Fibroblast of skin of abdomen (primary cell): ENCODE data around the gene SFR1.
A peak's percentile ranks its signal among the peaks of the same experiment; 100 is the strongest.
"Not testable (repeated sequence)": the region's sequence is repeated elsewhere in the genome, so short reads cannot be mapped to it uniquely, and the experiment has no call there.

ENCODE experiments used
- DNase-seq: peaks from one replicate; pipeline ENCODE4 v3.0.0-alpha.2; 2013

SFR1 gene

DNA sequence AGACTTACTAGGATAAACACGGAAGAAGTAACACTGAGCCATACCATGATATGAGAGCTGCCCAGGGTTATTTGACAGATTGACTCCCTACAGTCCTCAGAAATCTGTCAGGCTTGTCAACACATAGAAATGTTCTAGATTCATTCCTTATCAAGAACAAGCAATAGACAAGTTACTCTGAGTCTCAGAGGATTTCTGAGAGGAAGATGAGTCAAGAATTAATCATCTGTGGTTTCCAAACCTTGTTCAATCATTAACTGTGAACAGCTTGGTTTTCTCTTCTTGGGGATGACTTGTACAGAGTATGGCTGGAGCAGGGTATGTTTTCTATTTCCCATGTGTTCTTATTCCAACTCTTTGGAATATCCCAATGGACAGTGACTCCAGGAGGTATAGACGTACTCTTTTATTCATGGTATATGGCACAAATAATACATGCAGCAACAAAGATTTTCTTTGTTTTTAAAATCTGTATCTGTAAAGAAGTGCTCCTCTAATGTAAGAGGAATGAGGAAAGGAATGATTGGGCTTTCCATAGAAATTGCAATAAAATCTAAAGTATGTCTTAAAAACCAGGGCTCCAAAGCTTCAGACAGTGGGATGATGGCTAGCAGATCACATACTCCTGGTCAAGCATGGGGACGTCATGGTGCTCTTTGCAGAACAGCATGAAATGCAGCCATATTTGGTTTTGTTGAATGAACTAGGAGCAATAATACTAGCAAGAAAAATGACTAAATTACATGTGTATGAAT is 11.9 kb upstream of the SFR1 start:
- peak; percentile 95 for DNase-seq

DNA sequence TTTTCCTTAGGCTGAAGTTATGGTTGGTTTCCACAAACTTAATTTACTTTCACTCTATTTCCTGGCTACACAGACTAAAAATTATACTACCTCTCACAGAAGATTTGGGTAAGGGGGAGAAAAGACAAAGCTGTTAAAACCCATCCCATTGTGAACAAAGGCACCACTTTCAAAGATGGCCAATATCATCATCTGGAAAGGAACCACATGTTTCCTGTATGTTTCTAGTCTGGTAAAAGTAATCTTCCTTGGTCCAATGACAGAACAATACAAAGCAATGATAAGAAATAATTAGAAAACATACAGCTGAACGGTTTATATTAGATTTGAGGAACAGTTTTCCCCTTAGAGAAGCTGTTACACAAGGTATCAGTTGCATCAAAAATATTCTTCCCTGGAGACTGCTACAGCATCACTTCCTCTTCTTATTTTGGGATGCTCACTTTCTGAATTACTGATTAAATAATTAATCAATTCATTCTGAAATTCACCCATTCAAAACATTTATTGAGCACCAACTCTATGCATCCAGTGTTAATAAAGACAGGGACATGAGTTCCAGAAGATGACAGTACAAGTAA is 8.5 kb upstream of the SFR1 start:
- no peak for DNase-seq

DNA sequence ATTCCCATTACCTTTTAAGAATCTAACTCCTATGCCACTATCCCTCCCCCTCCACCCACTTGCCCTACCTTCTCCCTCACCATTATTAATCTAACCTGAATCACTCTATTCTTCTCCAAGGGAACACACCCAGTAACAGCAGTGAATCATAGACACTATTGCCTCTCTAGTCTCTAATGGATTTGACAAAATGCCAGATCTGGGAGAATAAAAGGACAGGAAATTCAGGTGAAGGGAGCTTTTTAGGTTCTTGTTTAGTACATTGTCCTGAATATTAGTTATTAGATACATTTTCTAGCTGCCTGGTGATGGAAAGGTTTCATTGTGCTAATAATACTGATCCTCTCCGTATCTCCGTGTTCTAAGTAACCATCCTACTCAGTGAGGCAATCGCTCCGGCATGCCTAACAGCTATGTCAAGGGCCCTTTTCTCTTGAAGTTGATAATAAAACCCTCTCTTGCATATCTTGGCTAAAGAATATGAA is 4.1 kb upstream of the SFR1 start:
- DNase-seq, result peak; percentile 26

DNA sequence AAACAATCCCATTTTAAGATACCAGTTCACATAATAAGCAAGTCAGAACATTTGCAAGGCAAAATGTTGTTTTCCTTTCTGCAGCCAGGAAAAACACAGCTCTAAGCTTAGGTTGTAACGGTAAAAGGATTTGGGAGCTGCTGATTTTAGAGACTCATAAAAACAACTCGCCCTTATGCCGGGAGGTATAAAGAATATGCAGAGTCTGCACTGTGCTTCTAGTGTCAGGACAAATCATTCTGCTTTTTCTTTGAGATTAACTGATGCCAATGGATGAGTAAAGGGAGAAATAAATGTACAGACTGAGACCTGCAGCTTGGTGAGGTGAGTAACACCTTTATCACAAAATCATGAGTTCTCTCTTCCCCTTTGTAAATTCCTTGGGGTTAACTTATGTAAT is 2.0 kb upstream of the SFR1 start:
- DNase-seq, result no peak

DNA sequence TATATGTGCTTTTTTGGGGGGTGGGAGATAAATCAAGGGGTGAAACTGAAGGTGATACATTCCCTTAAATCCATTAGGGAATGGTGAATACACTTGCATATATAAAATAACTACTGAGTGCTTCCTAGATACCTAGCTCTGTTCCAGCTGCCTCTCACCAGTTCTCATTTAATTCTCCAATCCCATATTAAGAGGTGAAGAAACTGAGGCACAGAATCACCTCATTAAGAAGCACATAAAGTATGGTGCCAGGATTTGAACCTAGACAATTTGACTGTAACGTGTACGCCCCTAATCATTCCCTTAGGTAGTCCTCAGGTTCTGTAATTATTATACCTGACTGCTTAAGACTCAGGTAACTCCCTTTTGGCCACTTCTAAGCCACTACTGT is 1.5 kb upstream of the SFR1 start:
- no peak for DNase-seq

DNA sequence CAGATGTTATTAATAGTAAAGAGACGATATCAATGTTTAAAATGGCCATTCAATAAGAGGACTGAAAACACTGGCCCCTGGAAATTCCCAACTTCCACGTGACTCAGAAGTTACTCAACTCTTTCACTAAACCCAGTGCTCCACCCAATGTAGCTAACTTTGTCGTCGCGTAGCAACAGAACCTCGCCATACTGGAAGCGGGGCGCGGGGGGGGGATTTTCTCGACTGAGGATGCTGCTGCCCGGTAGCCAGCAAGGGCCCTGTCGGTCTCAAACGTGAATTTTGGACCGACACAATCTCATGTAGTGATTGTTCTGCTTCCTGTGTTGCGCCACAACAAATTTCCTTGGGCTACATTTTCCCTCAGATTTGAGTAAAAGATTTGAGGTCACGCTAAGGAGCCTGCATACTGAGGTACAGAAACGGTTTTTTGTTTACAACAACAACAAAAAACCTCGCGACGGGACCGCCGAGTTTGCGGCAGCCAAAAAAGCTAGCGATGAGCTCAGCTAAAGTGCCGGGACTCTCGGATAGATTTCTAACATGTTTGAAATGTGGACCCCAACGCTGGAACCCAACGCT is 977 bp upstream of the SFR1 start:
- peak; percentile 94 for DNase-seq

DNA sequence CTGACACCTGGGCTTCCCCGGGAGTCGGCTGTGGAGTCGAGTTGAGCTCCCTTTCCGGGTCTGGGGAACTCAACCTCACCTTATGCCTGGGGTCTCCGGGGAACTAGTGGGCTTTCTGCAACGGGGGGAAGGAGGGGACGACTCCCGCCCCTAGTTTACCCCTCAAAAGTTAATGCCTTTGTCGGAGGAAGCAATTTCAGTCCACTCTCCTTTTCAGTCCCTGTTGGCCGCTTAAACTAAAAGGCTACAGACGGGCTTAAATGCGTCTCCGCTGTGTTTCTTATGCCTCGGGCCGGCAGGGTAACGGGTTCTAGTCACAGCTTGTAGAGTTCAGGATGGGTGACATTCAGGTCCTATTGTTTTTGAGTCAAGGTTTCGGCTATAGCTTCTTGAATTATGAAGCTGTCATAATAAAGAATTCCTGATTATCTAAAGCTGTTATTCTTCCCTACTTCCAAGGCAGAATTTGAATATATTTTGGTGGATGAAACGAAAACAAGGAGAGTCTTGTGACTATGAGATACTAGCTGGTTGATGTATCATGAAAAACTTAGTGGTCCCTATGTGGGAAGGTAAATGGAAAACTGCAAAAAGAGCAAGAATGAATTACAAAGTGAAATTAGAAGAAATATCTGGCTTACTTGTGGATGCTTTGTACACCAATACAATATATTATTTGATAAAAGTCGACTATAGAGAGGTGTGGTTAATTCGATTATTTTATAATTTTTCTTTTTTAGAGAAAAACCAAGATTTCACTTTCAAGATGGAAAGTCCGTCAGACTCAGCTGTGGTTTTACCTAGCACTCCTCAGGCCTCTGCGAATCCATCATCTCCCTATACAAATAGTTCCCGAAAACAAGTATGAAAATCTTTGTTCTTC is 495 bp downstream of the SFR1 start:
- DNase-seq, result no peak

DNA sequence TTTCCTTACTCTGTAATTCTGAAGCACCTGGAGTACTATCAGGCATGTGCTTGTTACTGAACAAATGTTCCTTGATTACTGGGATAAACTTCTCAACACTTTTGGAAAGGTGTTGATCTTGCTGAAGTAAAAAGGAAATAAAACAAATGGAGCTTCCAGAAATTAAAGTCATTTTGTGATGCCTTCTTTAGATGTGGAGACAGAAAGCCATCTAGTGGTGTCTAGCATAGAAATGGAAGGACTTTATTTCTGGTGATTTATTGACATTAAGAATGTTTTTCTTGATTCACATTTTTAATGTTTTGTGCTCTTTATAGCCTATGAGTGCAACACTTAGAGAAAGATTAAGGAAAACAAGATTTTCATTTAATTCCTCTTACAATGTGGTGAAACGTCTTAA is 1.4 kb downstream of the SFR1 start:
- no peak for DNase-seq

DNA sequence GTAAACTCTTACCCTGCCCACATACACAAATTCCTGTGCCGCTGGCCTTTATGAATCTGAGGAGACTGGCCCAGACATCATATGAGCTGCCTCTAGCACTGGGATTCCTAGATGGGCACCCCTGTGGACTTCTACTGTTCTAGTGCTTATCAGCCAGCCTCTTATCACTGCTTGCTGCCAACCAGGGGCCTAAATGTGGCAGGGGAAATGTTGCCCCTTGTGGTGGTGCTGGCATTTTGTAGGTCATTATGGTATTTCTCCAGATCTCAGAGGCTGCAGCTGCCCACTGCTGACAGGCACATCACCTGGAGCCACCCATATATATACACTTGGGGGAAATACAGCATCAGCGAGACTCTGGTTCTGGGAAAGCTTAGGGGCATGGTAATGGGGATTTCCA is 5.4 kb downstream of the SFR1 start:
- no peak for DNase-seq

DNA sequence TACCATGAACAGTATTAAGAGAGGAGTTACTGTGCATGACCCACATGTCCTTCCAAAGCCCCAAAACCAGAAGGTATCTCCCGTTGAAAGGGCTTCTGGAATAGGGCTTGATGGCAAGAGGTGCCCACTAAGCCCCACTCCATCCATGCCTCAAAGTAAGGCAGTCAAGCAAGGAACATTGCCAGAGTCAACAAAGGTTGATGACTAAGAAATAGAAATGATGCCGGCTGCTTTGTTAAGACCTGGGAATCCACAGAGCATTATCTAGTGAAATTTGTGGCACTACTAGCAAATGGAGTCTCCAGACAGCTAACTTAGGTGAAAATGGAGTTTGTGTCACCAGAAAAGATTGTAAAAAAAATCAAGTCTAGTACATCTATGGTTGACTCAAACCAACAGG is 6.2 kb downstream of the SFR1 start:
- DNase-seq, result no peak

DNA sequence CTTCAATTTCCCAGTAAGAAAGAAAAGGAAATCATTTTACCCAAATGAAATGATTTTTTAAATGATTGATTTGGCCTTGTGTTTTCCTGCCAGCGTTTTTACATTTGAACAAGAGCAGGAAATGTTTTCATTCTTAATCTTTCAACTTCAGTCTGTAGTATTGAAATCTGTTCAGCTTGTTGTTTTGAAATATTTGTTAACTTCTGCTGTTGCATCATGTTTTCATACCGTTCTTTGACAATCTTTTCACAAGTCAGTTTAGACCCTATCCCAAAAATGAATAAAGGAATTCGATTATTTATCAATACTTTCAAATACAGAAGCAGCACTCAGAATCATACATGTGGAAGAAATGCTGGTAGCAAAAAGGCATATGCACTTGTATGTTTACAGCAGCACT is 8.1 kb downstream of the SFR1 start:
- no peak for DNase-seq

DNA sequence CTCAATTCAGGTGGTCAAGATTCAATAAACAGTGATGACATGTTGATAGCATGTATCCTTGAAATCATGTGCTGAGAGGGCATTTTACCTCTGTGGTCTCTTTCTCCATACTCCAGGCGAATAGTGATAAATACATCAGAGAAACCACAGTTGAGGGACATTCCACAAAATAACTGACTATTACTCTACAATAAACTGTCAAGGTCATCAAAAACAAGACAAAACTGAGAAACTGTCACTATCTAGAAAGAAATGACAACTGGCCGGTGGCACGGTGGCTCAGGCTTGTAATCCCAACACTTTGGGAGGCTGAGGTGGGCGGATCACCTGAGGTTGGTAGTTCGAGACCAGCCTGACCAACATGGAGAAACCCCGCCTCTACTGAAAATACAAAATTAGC is 16.2 kb downstream of the SFR1 start:
- DNase-seq, result no peak

DNA sequence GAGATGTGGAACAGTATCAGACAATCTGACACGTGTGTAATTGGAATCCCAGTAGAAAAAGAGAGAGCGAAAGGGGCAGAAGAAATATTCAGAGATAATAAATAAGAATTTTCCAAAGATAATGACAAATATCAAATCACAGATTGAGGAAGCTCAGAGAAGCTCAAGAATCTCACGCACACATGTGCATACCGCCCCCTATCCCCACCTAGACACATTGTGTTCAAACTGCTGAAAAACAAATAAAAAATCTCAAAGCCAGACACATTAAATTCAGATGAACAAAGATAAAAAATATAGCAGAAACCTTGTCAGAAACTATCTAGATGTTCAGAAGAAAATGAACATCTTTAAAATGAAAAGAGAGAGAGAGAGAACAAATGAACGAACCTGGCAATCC is 17.2 kb downstream of the SFR1 start:
- no peak for DNase-seq

DNA sequence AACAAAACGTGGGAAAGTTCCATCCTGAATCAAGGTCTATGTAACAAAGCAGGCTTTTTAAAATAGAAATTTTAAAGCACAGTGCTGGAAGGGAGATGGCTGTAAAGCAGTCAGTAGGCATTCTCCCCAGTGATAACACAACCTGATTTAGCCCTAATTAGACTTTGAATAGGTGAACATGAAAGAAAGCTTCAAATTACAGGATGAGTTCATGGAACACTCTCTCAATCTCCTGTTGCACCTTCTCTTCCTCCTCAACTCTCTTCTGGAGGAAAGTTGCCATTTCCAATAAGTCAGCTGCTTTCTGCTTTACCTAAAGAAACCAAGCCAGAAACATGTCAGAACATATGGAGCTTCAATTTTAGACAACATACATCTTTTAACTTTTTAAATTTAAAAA is 20.1 kb downstream of the SFR1 start:
- DNase-seq, result no peak

DNA sequence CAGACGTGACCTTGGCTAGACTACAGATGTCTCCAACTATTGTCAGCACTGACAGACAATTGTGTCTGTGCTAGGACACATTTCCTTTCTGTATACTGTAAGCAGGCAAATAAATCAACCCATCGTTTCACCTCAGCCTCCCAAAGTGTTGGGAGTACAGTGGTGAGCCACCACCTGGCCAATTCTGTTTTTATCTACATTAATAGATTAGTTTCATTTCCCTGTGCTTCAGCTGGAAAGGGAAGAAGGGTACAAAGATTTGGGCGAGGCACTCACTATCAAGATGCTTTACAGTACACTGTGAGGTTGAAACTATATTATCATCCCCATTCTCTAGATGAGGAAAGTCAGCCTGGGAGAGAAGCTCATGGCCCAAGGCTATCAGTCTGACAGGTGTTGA is 21.9 kb downstream of the SFR1 start:
- no peak for DNase-seq

DNA sequence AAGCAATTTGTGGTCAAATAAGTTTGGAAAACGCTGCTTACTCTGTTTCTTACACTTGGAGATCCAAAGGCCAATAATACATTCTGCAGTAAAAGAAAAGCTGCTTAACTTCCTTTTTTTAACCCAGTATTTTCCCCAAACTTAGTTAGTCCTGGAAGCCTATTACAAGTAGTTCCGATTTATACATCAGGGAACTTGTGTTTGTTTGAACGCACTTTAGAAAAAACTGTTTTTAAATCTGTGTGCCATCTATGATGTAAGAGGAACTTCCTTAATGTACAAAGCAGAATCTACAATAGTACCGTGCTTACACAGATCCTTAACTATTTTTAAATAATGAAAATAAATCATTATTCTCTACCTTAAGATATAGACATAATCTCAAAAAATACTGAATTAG is 23.0 kb downstream of the SFR1 start:
- DNase-seq, result no peak

DNA sequence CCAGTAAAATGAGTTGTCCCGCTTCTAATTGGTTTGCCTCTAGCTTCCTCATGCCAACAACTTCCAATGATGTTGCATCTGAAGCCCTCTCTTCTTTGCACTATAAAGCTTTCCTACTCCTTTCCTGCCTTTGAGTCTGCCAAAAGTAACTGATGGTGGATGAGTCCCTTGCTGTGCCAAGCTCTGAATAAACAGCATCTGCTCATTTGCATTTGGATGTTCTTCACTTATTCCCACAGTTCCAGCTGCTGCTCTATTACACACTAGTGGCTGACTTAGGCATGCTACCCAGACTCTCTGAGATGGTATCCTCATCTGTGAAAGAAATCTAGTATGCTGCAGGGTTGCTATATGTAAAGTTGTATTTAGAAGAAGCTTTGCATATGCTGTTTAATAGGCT is 24.9 kb downstream of the SFR1 start:
- DNase-seq, result no peak

DNA sequence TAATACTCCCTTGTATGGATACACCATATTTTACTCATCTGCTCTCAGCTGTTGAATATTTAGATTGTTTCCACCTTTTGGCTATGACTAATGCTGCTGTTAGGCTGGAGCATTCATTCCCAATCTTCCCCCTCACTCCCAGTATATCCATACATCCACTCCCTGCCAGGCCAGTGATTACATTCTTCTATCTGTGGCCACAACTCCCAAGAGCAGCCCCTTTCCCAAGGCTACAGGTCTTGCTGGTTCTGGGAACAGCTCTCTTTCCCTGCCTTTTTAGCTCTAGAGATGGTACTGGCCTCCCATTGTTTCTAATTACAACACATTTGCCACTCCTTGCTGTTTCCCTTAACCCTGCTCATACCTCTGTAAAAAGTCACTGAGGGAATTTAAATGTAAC is 28.2 kb downstream of the SFR1 start:
- peak; percentile 49 for DNase-seq

DNA sequence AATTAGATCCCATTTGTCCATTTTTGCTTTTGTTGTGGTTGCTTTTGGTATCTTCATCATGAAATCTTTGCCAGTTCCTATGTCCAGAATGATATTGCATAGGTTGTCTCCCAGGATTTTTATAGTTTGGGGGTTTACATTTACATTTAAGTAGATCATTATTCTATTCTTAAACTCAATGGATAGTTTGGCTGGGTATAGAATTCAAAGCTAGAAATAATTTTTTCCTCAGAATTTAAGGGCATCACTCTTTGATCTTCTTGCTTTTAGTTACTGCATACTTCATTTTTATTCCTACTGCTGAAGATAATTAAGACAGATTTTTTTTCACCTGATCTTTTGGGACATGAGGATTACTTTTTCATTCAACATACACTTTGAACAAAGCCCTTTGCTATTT is 29.8 kb downstream of the SFR1 start:
- no peak for DNase-seq

DNA sequence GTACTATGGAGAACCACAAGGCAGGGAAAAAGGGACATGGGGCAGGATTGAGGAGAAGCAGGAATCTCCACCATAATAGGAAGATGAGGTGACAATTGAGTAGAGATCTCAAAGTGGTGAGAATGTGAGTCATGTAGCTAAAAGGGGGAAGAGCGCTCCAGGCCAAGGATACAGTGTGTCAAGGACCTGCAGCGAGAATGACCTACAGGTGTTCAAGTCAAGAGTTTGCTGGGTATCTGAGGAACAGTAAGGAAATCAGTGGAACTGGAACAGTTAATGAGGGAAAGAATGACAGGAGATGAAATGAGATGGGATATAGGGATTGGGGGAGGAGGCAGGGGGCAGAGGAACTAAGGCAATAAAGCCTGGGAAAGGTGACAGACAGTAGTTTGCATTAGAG is 33.6 kb downstream of the SFR1 start:
- no peak for DNase-seq

DNA sequence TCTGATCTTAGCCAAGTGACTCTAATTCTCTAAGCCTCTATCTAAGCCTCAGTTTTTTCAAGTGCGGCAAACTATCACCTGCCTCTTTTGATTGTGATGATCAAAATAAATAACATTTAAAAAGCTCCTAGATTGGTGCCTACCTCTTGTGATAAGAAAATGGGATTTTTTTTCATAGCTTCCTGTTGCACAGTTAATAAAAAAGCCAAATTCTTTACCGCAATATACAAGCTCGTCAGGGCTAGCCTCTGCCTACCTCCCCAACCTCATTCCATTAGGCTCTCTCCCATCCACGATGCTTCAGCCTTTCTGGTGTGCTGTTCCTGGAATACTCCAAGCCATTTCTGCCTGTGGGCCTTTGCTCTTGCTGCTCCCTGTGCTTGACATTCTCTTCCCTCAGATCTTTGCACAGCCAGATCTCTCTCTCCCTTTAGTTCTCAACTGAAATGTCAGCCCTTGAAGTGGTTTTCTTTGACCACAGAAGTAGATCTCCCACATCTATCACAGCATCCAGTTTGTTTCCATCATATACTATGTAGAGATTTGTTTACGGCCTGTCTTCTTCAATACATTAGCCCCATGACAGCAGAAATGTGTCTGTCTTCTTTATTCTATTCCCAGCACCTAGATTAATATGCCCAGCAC is 48.8 kb downstream of the SFR1 start:
- DNase-seq, result no peak

DNA sequence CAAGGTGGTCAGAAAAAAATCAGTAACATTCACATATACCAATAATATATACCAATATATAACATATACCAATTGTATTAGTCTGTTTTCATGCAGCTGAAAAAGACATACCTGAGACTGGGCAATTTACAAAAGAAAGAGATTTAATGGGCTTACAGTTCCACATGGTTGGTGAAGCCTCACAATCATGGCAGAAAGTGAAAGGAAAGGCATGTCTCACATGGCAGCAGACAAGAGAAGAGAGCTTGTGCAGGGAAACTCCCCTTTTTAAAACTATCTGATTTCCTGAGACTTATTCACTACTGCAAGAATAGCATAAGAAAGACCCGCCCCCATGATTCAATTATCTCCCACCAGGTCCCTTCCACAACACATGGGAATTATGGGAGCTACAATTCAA is 52.2 kb downstream of the SFR1 start:
- DNase-seq, result not testable (repeated sequence)
